HEK293 (cell line): ENCODE results near the gene INTS6L.

Experiments
- AEBP2 ChIP-seq: fragments of 450-650 bp; formaldehyde crosslinking; IDR thresholded peaks from 2 replicates; pipeline ENCODE4 v1.5.1; 2016; ENCODE audit warnings: missing biosample characterization, missing genetic modification characterization, borderline replicate concordance
- CTCF ChIP-seq: fragments of 450-650 bp; formaldehyde crosslinking; IDR thresholded peaks from 2 replicates; pipeline ENCODE4 v1.5.1; 2016; ENCODE audit warnings: missing biosample characterization, missing genetic modification characterization
- FEZF1 ChIP-seq: fragments of 450-650 bp; formaldehyde crosslinking; IDR thresholded peaks from 2 replicates; pipeline ENCODE4 v1.5.1; 2016; ENCODE audit warnings: missing biosample characterization, missing genetic modification characterization
- GFI1B ChIP-seq: fragments of 450-650 bp; formaldehyde crosslinking; IDR thresholded peaks from 2 replicates; pipeline ENCODE4 v1.5.1; 2016; ENCODE audit warnings: missing biosample characterization, missing genetic modification characterization
- IKZF3 ChIP-seq: fragments of 450-650 bp; IDR thresholded peaks from 2 replicates; pipeline ENCODE4 v1.5.0; 2018; ENCODE audit warnings: missing biosample characterization, mild to moderate bottlenecking, missing genetic modification characterization, moderate library complexity
- KLF7 ChIP-seq: fragments of 450-650 bp; formaldehyde crosslinking; IDR thresholded peaks from 2 replicates; pipeline ENCODE4 v1.5.1; 2016; ENCODE audit warnings: missing biosample characterization, missing genetic modification characterization, borderline replicate concordance
- MZF1 ChIP-seq: fragments of 450-650 bp; formaldehyde crosslinking; IDR thresholded peaks from 2 replicates; pipeline ENCODE4 v1.5.1; 2017; ENCODE audit warnings: missing biosample characterization, missing genetic modification characterization, borderline replicate concordance
- PRDM2 ChIP-seq: fragments of 450-650 bp; formaldehyde crosslinking; IDR thresholded peaks from 2 replicates; pipeline ENCODE4 v1.5.1; 2016; ENCODE audit warnings: missing biosample characterization, missing genetic modification characterization, borderline replicate concordance
- RBAK ChIP-seq: fragments of 450-650 bp; formaldehyde crosslinking; IDR thresholded peaks from 2 replicates; pipeline ENCODE4 v1.5.1; 2016; ENCODE audit warnings: missing biosample characterization, missing genetic modification characterization
- SCRT2 ChIP-seq: fragments of 450-650 bp; formaldehyde crosslinking; IDR thresholded peaks from 2 replicates; pipeline ENCODE4 v1.5.1; 2016; ENCODE audit warnings: missing biosample characterization, missing genetic modification characterization
- SP7 ChIP-seq: fragments of 450-650 bp; formaldehyde crosslinking; IDR thresholded peaks from 2 replicates; pipeline ENCODE4 v1.5.1; 2016; ENCODE audit warnings: missing biosample characterization, missing genetic modification characterization
- TSHZ1 ChIP-seq: fragments of 450-650 bp; formaldehyde crosslinking; IDR thresholded peaks from 2 replicates; pipeline ENCODE4 v1.5.1; 2016; ENCODE audit warnings: missing biosample characterization, missing genetic modification characterization, borderline replicate concordance
- ZNF169 ChIP-seq: fragments of 450-650 bp; formaldehyde crosslinking; IDR thresholded peaks from 2 replicates; pipeline ENCODE4 v1.5.1; 2016; ENCODE audit warnings: missing biosample characterization, missing genetic modification characterization
- ZNF2 ChIP-seq: fragments of 450-650 bp; formaldehyde crosslinking; IDR thresholded peaks from 2 replicates; pipeline ENCODE4 v1.5.1; 2016; ENCODE audit warnings: missing biosample characterization, missing genetic modification characterization
- ZNF211 ChIP-seq: fragments of 450-650 bp; formaldehyde crosslinking; IDR thresholded peaks from 2 replicates; pipeline ENCODE4 v1.5.1; 2016; ENCODE audit warnings: low read depth, missing biosample characterization, missing genetic modification characterization
- ZNF239 ChIP-seq: fragments of 450-650 bp; formaldehyde crosslinking; IDR thresholded peaks from 2 replicates; pipeline ENCODE4 v1.5.1; 2016; ENCODE audit warnings: missing biosample characterization, missing genetic modification characterization
- ZNF248 ChIP-seq: fragments of 450-650 bp; formaldehyde crosslinking; IDR thresholded peaks from 2 replicates; pipeline ENCODE4 v1.5.1; 2017; ENCODE audit warnings: missing biosample characterization, missing genetic modification characterization
- ZNF302 ChIP-seq: fragments of 450-650 bp; formaldehyde crosslinking; IDR thresholded peaks from 2 replicates; pipeline ENCODE4 v1.5.1; 2016; ENCODE audit warnings: missing biosample characterization, missing genetic modification characterization, low read depth
- ZNF558 ChIP-seq: fragments of 450-650 bp; formaldehyde crosslinking; IDR thresholded peaks from 2 replicates; pipeline ENCODE4 v1.5.1; 2016; ENCODE audit warnings: missing biosample characterization, missing genetic modification characterization
- ZNF645 ChIP-seq: fragments of 450-650 bp; formaldehyde crosslinking; IDR thresholded peaks from 2 replicates; pipeline ENCODE4; 2016; ENCODE audit warnings: missing biosample characterization, missing genetic modification characterization
- ZNF658 ChIP-seq: fragments of 450-650 bp; formaldehyde crosslinking; IDR thresholded peaks from 2 replicates; pipeline ENCODE4; 2016; ENCODE audit warnings: missing biosample characterization, missing genetic modification characterization
- ZNF785 ChIP-seq: fragments of 450-650 bp; formaldehyde crosslinking; IDR thresholded peaks from 2 replicates; pipeline ENCODE4 v1.5.1; 2016; ENCODE audit warnings: missing biosample characterization, missing genetic modification characterization
- ZNF791 ChIP-seq: fragments of 450-650 bp; formaldehyde crosslinking; IDR thresholded peaks from 2 replicates; pipeline ENCODE4 v1.5.1; 2016; ENCODE audit warnings: missing biosample characterization, missing genetic modification characterization

The INTS6L gene

GRCh38 chrX:135520553-135521404, at the start of gene INTS6L (continued):
- no peak for TF ChIP-seq TSHZ1
- no peak for TF ChIP-seq ZNF791 (tag by site-specific recombination)
- TF ChIP-seq ZNF239 (tag by site-specific recombination), result no peak
- no peak for TF ChIP-seq ZNF169
- TF ChIP-seq SCRT2, result no peak
- 0 out of 2 replicates have a peak, but pooled peaks have one; percentile 15 for TF ChIP-seq ZNF2
- no peak for TF ChIP-seq MZF1
- no peak for TF ChIP-seq PRDM2 (tag by site-specific recombination)
- no peak for TF ChIP-seq IKZF3 (tag by site-specific recombination)
- TF ChIP-seq CTCF (tag by site-specific recombination), result no peak
- no peak for TF ChIP-seq SP7
- no peak for TF ChIP-seq KLF7 (tag by site-specific recombination)
- no peak for TF ChIP-seq ZNF645 (tag by site-specific recombination)
- TF ChIP-seq AEBP2, result no peak
- TF ChIP-seq ZNF302, result no peak
- no peak for TF ChIP-seq ZNF211 (tag by site-specific recombination)
- TF ChIP-seq ZNF658, result no peak
- no peak for TF ChIP-seq GFI1B (tag by site-specific recombination)
- TF ChIP-seq ZNF248 (tag by site-specific recombination), result no peak
- no peak for TF ChIP-seq FEZF1 (tag by site-specific recombination)
- no peak for TF ChIP-seq ZNF785 (tag by site-specific recombination)
- TF ChIP-seq RBAK (tag by site-specific recombination), result no peak
- TF ChIP-seq ZNF558 (tag by site-specific recombination), result no peak
- TF ChIP-seq, all 188 proteins: peak for 33
